ENCODE data around the gene LAIR1. TPM values are rescaled to one million over a fixed set of nuclear protein-coding genes. Genes with fewer than 3 reads are reported as not detected.

LAIR1 gene
- total RNA-seq, 1 donor from 2014 or later, result not detected

DNA sequence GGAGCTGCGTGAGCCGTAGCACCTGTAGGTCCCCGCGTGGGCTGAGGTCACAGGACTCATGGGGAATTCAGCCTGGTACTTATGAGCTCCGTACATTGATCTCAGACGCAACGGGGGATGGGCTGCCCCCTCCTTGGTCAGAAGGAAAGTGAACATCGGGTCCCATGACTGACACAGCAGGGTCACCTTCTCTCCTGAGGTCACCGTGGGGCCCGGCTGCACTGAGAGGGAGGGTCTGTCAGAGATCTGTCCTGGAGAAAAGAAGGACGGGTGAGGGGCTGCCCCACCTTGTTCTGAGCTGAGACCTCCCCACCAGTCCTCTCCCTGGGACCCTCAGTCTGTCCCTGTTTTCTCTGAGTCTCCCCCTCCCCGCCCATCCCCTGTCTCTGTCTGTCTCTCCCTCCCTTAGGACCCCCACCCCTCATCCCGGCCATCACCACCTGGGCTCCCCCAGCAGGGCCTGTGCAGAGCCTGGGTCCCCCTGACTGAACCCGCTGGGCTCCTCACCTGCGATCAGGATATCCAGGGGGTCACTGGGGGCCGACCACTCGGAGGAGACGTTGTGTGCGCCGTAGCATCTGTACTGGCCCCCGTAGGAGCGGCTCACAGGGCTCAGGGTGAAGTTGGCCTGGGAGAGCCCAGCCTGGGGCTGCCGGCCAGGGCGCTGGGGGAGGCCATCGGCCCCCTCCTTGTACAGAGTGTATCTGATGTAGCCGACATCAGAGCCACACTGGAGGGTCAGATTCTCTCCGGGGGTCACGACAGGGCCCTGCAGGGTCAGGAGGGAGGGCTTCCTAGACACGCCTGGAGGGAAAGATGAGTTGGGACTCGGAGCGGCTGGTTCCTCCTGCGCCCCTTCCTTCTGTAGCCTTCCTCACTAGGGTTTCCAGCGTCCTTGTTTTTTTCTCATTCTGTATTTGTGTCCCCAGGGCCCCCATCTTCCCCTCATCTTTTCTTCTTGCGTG, 27.6 kb downstream of the LAIR1 start:
- Histone ChIP-seq H3K36me3 (ENCODE audit: insufficient read depth, low read length) (no peaks in the 10 kb centered on the region), H2AFZ (ENCODE audit: low read depth, low read length) (no peak overlapping the region), H3K4me3 (ENCODE audit: insufficient read depth, low read depth, low read length) (no peak overlapping the region), H3K27ac (ENCODE audit: low read depth, low read length) (no peak overlapping the region), H3K4me1 (ENCODE audit: insufficient read depth, low read length) (no peaks in the 10 kb centered on the region), H3K4me2 (ENCODE audit: low read length) (no peak overlapping the region), H4K20me1 (ENCODE audit: insufficient read depth, low read length) (no peaks in the 10 kb centered on the region), H3K27me3 (ENCODE audit: insufficient read depth, low read length) (no peaks in the 10 kb centered on the region), H3K9ac (ENCODE audit: low read length) (no peak overlapping the region), H3K79me2 (ENCODE audit: insufficient read depth, low read length) (no peaks in the 10 kb centered on the region), H3K9me3 (ENCODE audit: insufficient read depth, low read depth, low read length) (peaks cover 3% of the 10 kb centered on the region)
- Mint-ChIP-seq H3K4me1 (ENCODE audit: low read depth, unreplicated experiment) (no peaks in the 10 kb centered on the region), H3K9me3 (ENCODE audit: unreplicated experiment) (peaks cover 3% of the 10 kb centered on the region), H3K36me3 (ENCODE audit: low read depth, unreplicated experiment) (no peaks in the 10 kb centered on the region), H3K27ac (ENCODE audit: unreplicated experiment) (no peak overlapping the region), H3K4me3 (ENCODE audit: unreplicated experiment) (no peak overlapping the region), H3K27me3 (ENCODE audit: low read depth, unreplicated experiment) (peaks cover 33% of the 10 kb centered on the region)
- TF ChIP-seq EZH2 (IDR thresholded peaks at IDR 0.05; ENCODE audit: insufficient read depth, low read length), result no peak
- TF ChIP-seq, protein P1, sequence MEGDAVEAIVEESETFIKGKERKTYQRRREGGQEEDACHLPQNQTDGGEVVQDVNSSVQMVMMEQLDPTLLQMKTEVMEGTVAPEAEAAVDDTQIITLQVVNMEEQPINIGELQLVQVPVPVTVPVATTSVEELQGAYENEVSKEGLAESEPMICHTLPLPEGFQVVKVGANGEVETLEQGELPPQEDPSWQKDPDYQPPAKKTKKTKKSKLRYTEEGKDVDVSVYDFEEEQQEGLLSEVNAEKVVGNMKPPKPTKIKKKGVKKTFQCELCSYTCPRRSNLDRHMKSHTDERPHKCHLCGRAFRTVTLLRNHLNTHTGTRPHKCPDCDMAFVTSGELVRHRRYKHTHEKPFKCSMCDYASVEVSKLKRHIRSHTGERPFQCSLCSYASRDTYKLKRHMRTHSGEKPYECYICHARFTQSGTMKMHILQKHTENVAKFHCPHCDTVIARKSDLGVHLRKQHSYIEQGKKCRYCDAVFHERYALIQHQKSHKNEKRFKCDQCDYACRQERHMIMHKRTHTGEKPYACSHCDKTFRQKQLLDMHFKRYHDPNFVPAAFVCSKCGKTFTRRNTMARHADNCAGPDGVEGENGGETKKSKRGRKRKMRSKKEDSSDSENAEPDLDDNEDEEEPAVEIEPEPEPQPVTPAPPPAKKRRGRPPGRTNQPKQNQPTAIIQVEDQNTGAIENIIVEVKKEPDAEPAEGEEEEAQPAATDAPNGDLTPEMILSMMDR (IDR thresholded peaks at IDR 0.05; ENCODE audit: insufficient read depth, low read depth, low read length), result no peak
- DNase-seq (ENCODE audit: low read depth) (no peak), FAIRE-seq (no peak)

DNA sequence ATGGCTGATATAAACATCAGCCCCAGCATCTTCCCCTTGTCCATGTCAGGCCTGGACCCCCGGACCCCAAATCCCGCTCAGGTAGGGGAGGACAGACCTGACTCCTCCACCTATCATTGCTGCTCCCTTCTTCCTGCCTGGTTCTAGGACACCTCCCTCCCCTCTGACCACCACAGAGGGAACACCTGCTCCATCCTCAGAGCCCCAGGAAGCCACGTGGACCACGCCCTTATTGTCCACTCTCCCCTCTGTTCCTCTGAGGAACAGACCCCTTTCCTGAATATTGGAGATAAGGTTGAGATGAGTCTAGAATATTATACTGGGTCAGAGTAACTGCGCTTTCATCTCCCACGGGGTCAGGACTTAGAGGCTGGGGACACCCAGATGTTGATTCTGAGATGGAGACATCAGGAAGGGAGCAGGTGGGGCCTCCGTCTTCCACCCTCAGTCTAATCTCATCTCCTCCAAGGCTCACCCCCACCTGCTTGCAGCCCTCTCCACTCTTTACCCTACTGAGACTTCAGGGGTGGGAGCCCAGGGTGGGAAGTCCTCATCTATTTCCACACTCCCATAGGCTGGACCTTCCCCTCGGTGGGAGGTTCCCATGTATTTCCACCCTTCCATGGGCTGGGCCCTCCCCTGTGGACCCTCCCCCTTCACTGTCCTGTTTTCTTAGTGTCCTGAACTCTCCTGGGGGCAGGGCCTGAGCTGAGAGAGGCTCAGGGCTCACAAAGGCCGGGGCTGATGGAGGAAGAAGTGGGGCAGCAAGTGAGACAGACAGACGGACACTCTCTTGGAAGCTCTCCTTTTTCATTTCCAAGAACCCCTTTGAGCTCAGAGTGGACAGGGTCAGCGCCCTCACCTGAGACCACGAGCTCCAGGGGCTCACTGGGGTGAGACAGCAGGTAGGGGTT, 28.5 kb downstream of the LAIR1 start:
- Histone ChIP-seq H3K9me3 (ENCODE audit: insufficient read depth, low read depth, low read length) (peaks cover 3% of the 10 kb centered on the region), H2AFZ (ENCODE audit: low read depth, low read length) (no peak overlapping the region), H3K4me1 (ENCODE audit: insufficient read depth, low read length) (no peaks in the 10 kb centered on the region), H4K20me1 (ENCODE audit: insufficient read depth, low read length) (no peaks in the 10 kb centered on the region), H3K27me3 (ENCODE audit: insufficient read depth, low read length) (no peaks in the 10 kb centered on the region), H3K4me3 (ENCODE audit: insufficient read depth, low read depth, low read length) (no peak overlapping the region), H3K36me3 (ENCODE audit: insufficient read depth, low read length) (no peaks in the 10 kb centered on the region), H3K9ac (ENCODE audit: low read length) (no peak overlapping the region), H3K4me2 (ENCODE audit: low read length) (no peak overlapping the region), H3K79me2 (ENCODE audit: insufficient read depth, low read length) (no peaks in the 10 kb centered on the region), H3K27ac (ENCODE audit: low read depth, low read length) (no peak overlapping the region)
- DNase-seq (ENCODE audit: low read depth) (no peak), FAIRE-seq (no peak)
- Mint-ChIP-seq H3K4me1 (ENCODE audit: low read depth, unreplicated experiment) (no peaks in the 10 kb centered on the region), H3K36me3 (ENCODE audit: low read depth, unreplicated experiment) (no peaks in the 10 kb centered on the region), H3K9me3 (ENCODE audit: unreplicated experiment) (peaks cover 3% of the 10 kb centered on the region), H3K27ac (ENCODE audit: unreplicated experiment) (no peak overlapping the region), H3K4me3 (ENCODE audit: unreplicated experiment) (no peak overlapping the region), H3K27me3 (ENCODE audit: low read depth, unreplicated experiment) (peaks cover 33% of the 10 kb centered on the region)
- TF ChIP-seq, protein P1 (IDR thresholded peaks at IDR 0.05; ENCODE audit: insufficient read depth, low read depth, low read length), result no peak
- TF ChIP-seq EZH2 (IDR thresholded peaks at IDR 0.05; ENCODE audit: insufficient read depth, low read length), result no peak

Measured in astrocyte (in vitro differentiated cells and primary cell).